Natural killer cell treated with Interleukin-12 subunit alpha and Interleukin-12 subunit beta and Interleukin-15 and Interleukin-18, amount 100 ng/mL, for 72 hours (primary cell): ENCODE results near the gene FADS3. TPM values are rescaled to one million over a fixed set of nuclear protein-coding genes. Genes with fewer than 3 reads are reported as not detected.
"Not testable (repeated sequence)": the region's sequence is repeated elsewhere in the genome, so short reads cannot be mapped to it uniquely, and the experiment has no call there.

Source experiments
- ATAC-seq, 2 donors: fragments of 150-1000 bp; cut with Tn5 transposase in 1 of 2; sonication (Bioruptor Pico), chemical (Tn5 transposase) in 1 of 2; 2 replicates each; pipeline ENCODE4 v1.10.0; 2021
- DNase-seq: peaks from one replicate; pipeline ENCODE4 v3.0.0; 2022; ENCODE audit warnings: low spot score
- H3K27ac Mint-ChIP-seq, 2 donors: 1 replicate in 1 of 2; 2 replicates in 1 of 2; pipeline ENCODE4 v1.8.0; 2022; ENCODE audit warnings: mixed read lengths in 2 of 2, mild to moderate bottlenecking in 1 of 2, moderate library complexity in 1 of 2
- H3K27me3 Mint-ChIP-seq, 2 donors: 1 replicate in 1 of 2; 2 replicates in 1 of 2; pipeline ENCODE4 v1.8.0; 2022; ENCODE audit warnings: mixed read lengths in 2 of 2
- H3K36me3 Mint-ChIP-seq: one replicate; pipeline ENCODE4 v1.8.0; 2022; ENCODE audit warnings: mixed read lengths
- H3K4me1 Mint-ChIP-seq, 2 donors: 1 replicate in 1 of 2; 2 replicates in 1 of 2; pipeline ENCODE4 v1.8.0; 2022; ENCODE audit warnings: low read depth in 2 of 2, mixed read lengths in 2 of 2, mild to moderate bottlenecking in 1 of 2
- H3K4me3 Mint-ChIP-seq: one replicate; pipeline ENCODE4 v1.8.0; 2022; ENCODE audit warnings: mixed read lengths
- H3K9me3 Mint-ChIP-seq: 2 replicates; pipeline ENCODE4 v1.8.0; 2022; ENCODE audit warnings: mixed read lengths
- total RNA-seq, 2 donors: library from RNA; stranded (reverse); gene quantifications; one replicate each; pipeline ENCODE4 v1.2.3, GENCODE V29; 2022

The FADS3 gene
- total RNA-seq, 2 donors from 2014 or later = 13.2 to 14.0 TPM

DNA sequence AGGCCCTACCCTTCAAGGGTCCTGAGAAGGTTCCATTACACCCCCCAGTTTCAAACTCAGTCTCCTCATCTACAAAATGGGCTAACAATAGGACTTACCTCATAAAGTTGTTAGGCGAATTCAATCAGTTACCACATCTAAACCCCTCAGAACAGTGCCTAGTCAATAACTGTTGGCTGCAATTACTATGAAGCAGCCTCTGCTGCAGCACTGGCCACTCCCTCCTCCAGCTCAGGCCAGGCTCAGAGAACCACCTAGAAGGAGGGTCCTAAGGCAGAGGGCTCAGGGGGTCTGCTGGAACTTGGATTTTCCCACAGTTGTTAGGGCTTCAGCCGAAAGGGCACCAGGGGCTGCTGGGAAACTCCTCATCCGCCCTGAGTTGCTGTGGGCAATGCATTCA is 4.7 kb downstream of the FADS3 start:
- Mint-ChIP-seq H3K4me1 (peaks cover 0 to 2% of the 10 kb centered on the region in 2 donors), H3K36me3 (no peaks in the 10 kb centered on the region), H3K4me3 (no peak overlapping the region), H3K9me3 (no peaks in the 10 kb centered on the region), H3K27me3 (no peaks in the 10 kb centered on the region), H3K27ac (no peak overlapping the region)
- ATAC-seq = no peak
- DNase-seq = no peak

DNA sequence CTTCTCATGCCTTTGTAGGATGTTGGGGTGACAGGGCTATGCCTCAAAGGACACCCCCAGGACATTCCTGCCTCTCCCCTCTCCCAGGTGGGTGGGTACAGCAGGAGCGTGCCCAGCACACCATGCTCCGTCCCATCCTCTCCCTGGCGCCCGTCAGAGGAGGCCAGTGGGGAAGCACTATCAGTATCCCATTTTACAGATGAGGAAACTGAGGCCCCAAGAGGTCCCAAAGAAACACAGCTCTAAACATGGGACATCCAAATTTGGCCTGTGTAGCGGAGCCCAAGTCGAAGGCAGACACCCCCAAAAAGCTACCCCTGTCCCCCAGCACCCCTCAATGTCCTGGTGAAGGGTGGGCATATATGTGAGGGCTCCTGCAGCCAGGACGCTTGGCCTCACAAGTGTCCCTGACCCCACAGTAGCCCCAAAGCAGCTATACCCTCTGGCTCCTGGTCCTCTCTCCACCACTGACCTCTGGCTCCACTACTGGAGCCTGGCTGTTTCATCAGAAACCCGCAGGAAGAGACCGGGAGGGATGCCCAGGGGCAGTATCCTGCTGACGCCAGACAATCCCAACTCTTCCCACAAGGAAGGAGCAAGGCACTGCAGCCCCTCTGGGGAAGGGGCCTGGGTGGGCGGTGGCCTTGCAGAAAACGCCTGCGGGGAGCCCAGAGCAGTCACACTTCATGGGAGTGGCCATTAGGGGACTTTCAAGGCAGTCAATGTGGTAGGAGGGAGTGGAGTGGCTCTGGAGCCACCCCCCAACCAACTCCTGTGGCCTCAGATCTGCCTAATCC is 5.4 kb downstream of the FADS3 start:
- Mint-ChIP-seq H3K27me3 (no peaks in the 10 kb centered on the region), H3K27ac (no peak overlapping the region), H3K4me1 (peaks cover 0 to 2% of the 10 kb centered on the region in 2 donors), H3K36me3 (no peaks in the 10 kb centered on the region), H3K9me3 (no peaks in the 10 kb centered on the region), H3K4me3 (no peak overlapping the region)
- DNase-seq = no peak
- ATAC-seq = no peak

DNA sequence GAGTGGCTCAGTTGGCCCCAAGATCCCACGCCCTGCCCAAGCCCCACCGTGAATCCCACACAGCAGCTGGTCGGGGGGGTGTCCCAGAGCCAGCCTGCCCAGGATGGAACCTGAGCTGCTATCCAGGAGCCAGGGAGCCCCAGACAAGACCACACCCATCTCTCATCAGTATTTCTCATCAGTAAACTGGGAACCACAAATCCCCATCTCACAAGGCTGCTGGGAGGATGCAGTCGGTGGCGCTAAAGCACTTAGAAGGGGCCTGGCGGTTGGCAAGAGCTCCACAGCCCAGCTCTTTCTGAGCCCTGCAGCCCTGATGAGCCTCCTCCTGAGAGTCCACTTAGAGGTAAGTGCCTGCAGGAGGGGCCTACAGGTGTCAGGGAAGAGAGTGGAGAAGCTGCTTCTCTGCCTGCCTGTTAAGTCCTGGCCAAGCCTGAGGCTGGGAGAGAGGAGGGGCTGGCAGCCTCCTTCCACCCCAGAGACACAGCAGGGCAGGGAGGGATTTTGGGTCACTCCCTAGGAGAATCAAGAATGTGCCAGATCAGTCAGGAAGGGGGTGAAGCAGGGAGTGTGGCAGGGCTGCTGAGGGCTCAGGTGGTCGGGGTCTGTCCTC is 6.1 kb downstream of the FADS3 start:
- H3K9me3 Mint-ChIP-seq = no peaks in the 10 kb centered on the region
- no peak overlapping the region for H3K27ac Mint-ChIP-seq
- ATAC-seq (no peak), DNase-seq (no peak)
- H3K4me3 Mint-ChIP-seq = no peak overlapping the region
- no peaks in the 10 kb centered on the region for H3K27me3 Mint-ChIP-seq
- H3K4me1 Mint-ChIP-seq = no peaks in the 10 kb centered on the region
- H3K36me3 Mint-ChIP-seq = no peaks in the 10 kb centered on the region

DNA sequence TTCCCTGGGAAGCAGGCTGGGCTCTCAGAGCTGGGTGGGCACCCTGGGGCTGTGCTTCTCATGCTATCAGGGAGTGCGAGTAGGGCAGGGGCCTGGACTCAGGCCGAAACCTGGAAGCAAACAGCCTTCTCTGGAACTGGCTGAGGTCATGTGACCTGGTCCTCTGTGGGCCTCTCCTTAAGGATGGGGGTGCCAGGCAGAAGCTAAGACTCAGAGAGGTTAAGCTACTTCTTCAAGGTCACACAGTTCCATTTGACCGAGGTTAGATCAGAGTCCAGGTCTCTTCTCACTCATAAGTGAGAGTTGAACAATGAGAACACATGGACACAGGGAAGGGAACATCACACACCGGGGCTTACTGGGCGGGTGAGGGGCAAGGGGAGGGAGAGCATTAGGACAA is 7.4 kb downstream of the FADS3 start:
- no peaks in the 10 kb centered on the region for H3K9me3 Mint-ChIP-seq
- H3K27ac Mint-ChIP-seq = no peak overlapping the region
- ATAC-seq (no peak), DNase-seq (no peak)
- no peak overlapping the region for H3K4me3 Mint-ChIP-seq
- H3K36me3 Mint-ChIP-seq = no peaks in the 10 kb centered on the region
- no peaks in the 10 kb centered on the region for H3K4me1 Mint-ChIP-seq
- H3K27me3 Mint-ChIP-seq = no peaks in the 10 kb centered on the region

DNA sequence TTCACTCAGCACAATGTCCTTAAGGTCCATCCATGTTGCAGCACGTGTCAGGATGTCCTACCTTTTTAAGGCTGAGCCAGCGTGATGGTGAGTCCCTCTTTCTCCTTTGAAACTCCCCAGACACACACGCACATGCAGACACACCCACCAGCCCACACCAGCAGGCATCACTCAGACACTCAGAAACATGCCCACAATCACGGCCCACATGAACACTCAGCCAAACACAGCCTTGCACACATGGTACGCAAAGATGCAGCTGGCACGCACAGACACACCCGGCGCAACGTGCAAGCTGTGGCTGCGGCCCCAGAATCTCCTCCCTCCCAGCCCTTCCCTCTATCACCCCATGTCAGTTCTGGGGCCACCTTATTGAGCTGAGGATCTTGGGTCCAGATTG is 8.0 kb downstream of the FADS3 start:
- no peak for DNase-seq
- H3K27ac Mint-ChIP-seq = no peak overlapping the region
- ATAC-seq = no peak
- H3K9me3 Mint-ChIP-seq = no peaks in the 10 kb centered on the region
- no peak overlapping the region for H3K4me3 Mint-ChIP-seq
- H3K36me3 Mint-ChIP-seq = no peaks in the 10 kb centered on the region
- no peaks in the 10 kb centered on the region for H3K27me3 Mint-ChIP-seq
- H3K4me1 Mint-ChIP-seq = no peaks in the 10 kb centered on the region

DNA sequence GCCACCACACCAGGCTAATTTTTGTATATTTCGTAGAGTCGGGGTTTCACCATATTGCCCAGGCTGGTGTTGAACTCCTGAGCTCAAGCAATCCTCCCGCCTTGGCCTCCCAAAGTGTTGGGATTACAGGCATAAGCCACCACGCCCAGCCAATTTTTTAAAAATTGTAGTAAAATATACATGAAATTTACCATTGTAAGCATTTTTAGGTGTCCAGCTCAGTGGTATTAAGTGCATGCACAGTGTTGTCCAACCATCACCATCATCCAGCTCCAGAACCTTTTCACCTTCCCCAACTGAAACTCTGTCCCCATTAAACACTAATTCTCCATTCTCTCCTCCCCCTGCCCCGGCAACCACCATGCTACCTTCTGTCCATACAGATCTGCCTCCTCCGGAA is 8.5 kb downstream of the FADS3 start:
- no peak overlapping the region for H3K4me3 Mint-ChIP-seq
- H3K9me3 Mint-ChIP-seq = no peaks in the 10 kb centered on the region
- no peaks in the 10 kb centered on the region for H3K27me3 Mint-ChIP-seq
- no peaks in the 10 kb centered on the region for H3K36me3 Mint-ChIP-seq
- no peaks in the 10 kb centered on the region for H3K4me1 Mint-ChIP-seq
- no peak overlapping the region for H3K27ac Mint-ChIP-seq
- no peak for ATAC-seq
- no peak for DNase-seq

DNA sequence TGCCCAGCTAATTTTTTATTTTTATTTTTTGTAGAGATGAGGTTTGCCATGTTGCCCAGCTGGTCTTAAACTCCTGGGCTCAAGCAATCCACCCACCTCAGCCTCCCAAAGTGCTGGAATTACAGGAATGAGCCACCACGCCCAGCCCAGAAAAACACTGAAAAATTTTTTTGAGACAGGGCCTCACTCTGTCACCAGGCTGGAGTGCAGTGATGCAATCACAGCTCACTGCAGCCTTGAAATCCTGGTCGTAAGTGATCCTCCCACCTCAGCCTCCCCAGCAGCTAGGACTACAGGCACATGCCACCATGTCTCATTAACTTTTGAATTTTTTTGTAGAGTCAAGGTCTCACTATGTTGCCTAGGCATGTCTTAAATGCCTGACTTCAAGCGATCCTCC is 9.1 kb downstream of the FADS3 start:
- H3K27me3 Mint-ChIP-seq, H3K4me1 Mint-ChIP-seq, DNase-seq, H3K9me3 Mint-ChIP-seq, H3K36me3 Mint-ChIP-seq, H3K27ac Mint-ChIP-seq, H3K4me3 Mint-ChIP-seq, ATAC-seq: not testable (repeated sequence)

DNA sequence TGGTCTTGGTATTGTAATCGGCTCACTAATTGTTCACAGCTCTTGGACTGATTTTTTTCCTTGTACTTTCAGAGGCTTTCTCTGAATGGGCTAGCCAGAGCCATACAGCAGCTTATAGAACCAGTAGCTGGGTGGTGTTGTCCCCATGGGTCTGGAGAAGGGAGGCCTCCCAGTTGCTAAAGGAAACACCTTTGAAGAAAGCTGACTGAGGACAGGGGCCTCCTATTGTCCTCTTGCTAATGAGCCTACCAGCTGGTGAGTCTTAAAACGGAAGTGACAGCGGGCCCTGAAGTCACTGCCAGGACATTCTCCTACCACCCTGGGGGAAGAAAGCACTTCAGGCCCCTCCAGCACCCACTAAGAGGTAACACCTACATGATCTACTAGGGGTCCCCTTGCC is 9.9 kb downstream of the FADS3 start:
- H3K27me3 Mint-ChIP-seq = no peaks in the 10 kb centered on the region
- no peaks in the 10 kb centered on the region for H3K4me1 Mint-ChIP-seq
- no peak overlapping the region for H3K4me3 Mint-ChIP-seq
- no peaks in the 10 kb centered on the region for H3K9me3 Mint-ChIP-seq
- DNase-seq (no peak), ATAC-seq (no peak)
- no peaks in the 10 kb centered on the region for H3K36me3 Mint-ChIP-seq
- H3K27ac Mint-ChIP-seq = no peak overlapping the region

DNA sequence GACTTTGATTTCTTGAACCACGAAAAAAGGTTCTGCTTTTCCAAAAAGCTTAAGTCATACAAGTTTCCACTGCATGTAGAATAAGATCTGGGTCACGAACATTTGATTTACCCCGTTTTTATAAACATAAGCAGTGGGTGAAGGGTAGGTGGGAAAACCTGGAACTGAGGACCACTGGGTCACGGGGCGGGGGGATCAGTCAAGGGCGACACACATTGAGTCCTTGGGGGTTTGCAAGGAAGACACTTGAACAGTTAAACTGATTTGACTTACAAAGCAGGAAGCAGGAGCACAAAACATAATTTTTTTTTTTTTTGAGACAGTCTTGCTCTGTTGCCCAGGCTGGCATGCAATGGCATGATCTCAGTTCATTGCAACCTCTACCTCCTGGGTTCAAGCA is 10.9 kb downstream of the FADS3 start:
- no peaks in the 10 kb centered on the region for H3K27me3 Mint-ChIP-seq
- H3K4me1 Mint-ChIP-seq = no peaks in the 10 kb centered on the region
- no peaks in the 10 kb centered on the region for H3K36me3 Mint-ChIP-seq
- DNase-seq (no peak), ATAC-seq (no peak)
- H3K27ac Mint-ChIP-seq = no peak overlapping the region
- H3K9me3 Mint-ChIP-seq = no peaks in the 10 kb centered on the region
- no peak overlapping the region for H3K4me3 Mint-ChIP-seq

DNA sequence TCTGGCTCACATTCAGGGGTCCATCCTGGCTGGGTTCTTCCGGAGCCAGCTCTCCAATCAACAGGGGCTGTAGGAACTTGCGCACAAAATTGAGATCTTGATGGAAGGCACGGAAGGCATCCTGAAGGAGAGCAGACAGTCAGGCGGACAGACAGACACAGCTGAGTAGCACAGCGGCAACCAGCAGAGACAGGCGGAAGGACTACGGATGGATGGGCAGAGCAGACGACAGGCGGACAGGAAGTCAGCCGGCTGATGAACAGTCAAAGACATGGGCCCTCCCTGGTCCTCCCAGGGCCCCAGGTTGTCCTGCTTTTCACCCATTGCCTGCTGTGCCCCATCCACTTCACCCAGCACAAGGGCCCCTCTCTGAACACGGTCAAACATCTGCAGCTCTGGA is 11.3 kb downstream of the FADS3 start:
- H3K4me1 Mint-ChIP-seq = no peaks in the 10 kb centered on the region
- no peaks in the 10 kb centered on the region for H3K36me3 Mint-ChIP-seq
- H3K27ac Mint-ChIP-seq = no peak overlapping the region
- H3K9me3 Mint-ChIP-seq = no peaks in the 10 kb centered on the region
- H3K4me3 Mint-ChIP-seq = no peak overlapping the region
- no peaks in the 10 kb centered on the region for H3K27me3 Mint-ChIP-seq
- ATAC-seq = no peak
- no peak for DNase-seq

DNA sequence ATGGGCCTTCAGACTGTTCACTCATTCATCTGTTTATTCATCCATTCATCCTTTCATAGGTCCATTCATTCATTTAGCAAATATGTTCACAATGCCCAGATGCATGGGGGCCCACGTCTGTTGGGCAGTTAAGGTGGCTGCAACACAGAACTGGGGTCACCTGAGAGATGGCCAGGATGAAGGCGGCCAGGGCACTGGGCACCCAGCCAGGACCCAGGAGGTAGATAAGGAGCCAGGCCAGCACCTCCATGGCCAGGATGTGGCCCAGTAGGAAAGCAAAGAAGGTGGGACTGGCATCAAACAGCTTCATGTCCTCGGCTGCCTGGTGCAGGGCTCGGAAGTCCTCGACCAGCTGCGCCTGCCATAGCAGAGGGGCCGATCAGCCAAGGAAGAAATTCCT is 12.2 kb downstream of the FADS3 start:
- no peaks in the 10 kb centered on the region for H3K9me3 Mint-ChIP-seq
- H3K36me3 Mint-ChIP-seq = no peaks in the 10 kb centered on the region
- H3K27me3 Mint-ChIP-seq = no peaks in the 10 kb centered on the region
- H3K27ac Mint-ChIP-seq = no peak overlapping the region
- DNase-seq (no peak), ATAC-seq (no peak)
- no peaks in the 10 kb centered on the region for H3K4me1 Mint-ChIP-seq
- no peak overlapping the region for H3K4me3 Mint-ChIP-seq

DNA sequence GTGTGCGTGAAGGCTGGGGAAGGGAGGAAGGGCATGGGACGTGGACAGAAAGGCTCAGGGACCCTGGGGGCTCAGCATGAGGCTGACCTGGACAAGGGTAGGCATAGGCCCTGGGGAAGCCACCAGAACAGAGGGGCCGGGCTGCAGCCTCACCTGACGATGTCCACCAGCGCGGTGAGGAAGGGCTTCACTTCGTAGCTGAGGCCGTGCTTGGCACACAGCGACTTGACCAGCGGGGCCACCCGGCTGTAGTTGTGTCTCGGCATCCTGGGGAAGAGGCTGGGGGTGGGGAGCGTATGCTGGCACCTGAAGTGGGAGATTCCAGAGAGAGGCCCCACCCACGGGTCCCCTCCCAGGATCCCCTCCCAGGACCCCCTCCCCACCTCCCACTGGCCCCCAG is 15.6 kb downstream of the FADS3 start:
- H3K4me3 Mint-ChIP-seq = no peak overlapping the region
- peaks cover 0 to 4% of the 10 kb centered on the region in 2 donors for H3K4me1 Mint-ChIP-seq
- H3K27me3 Mint-ChIP-seq = no peaks in the 10 kb centered on the region
- DNase-seq = no peak
- no peak overlapping the region for H3K27ac Mint-ChIP-seq
- no peaks in the 10 kb centered on the region for H3K36me3 Mint-ChIP-seq
- no peaks in the 10 kb centered on the region for H3K9me3 Mint-ChIP-seq
- ATAC-seq = no peak

DNA sequence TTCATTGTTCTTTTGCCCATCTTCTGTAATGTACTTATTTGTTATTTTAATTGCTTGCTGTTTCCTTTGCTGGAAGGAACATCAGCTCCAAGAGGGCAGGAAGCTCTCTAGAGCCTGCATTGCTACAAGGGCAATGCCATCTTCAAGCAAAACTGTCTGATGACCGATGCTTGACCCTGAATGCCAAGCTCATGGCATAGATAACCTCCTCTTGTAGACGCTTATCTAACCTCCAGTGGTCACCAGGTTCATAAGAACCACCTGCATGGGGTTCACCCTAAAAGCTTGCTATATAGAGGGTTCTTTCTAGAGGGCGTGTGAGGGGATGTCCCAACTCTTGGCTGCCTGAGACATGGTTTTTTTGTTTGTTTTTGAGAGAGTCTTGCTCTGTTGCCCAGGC is 16.5 kb downstream of the FADS3 start:
- Mint-ChIP-seq H3K4me3 (no peak overlapping the region), H3K27me3 (no peaks in the 10 kb centered on the region), H3K36me3 (no peaks in the 10 kb centered on the region), H3K9me3 (no peaks in the 10 kb centered on the region), H3K27ac (no peak overlapping the region), H3K4me1 (peaks cover 0 to 4% of the 10 kb centered on the region in 2 donors)
- ATAC-seq = no peak
- no peak for DNase-seq

DNA sequence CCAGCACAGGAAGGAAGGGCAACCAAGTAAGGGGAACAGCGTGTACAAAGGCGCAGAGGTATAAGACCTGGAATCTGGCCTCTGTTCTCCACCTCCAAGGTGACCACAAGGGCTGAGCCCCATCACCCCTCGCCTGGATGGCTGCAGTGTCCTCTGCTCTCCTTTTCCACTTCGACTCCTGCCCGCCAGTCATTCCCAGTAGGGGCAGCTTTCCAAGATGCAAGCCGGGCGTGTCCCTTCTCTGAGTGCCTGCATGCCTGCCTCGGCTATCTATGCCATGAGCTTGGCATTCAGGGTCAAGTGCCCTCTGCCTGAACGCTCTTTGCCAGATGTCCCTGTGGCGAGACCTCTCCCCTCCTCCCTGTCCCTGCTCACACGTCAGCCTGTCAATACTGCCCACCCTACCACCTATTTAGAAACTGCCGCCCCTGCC is 17.0 kb downstream of the FADS3 start:
- Mint-ChIP-seq H3K27me3 (no peaks in the 10 kb centered on the region), H3K4me3 (no peak overlapping the region), H3K9me3 (no peaks in the 10 kb centered on the region), H3K27ac (no peak overlapping the region), H3K4me1 (peaks cover 0 to 4% of the 10 kb centered on the region in 2 donors), H3K36me3 (no peaks in the 10 kb centered on the region)
- no peak for ATAC-seq
- DNase-seq = no peak
